ENCODE results near the gene COX4I1. TPM values are rescaled to one million over a fixed set of nuclear protein-coding genes. Genes with fewer than 3 reads are reported as not detected.

COX4I1 gene
- polyA plus RNA-seq, 1 experiment = 828 TPM

DNA sequence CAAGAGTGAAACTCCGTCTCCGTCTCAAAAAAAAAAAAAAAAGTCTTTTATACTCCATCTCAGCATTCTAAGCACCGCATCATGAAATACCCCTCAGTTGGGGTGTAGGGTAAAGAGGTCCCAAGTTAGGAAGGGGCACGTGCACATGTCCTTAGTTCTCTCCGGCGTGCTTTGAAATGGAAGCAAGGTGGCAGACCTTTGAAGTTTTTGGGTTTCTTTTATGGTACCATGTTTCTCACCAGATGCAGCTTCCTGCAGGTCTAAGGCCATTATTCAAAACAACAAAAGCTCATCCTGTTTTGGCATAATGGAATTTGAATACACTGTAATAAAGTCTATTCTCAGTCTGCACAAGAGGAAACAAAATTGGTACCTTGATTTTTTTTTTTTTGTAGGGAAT is 9.7 kb upstream of the COX4I1 start:
- no peak for DNase-seq (ENCODE audit: low read depth, low spot score)
- Histone ChIP-seq H3K27me3 (ENCODE audit: control insufficient read depth, insufficient read depth, low read length) (no peaks in the 10 kb centered on the region), H3K9me3 (ENCODE audit: control insufficient read depth, insufficient read depth, low read length) (no peaks in the 10 kb centered on the region), H3K27ac (ENCODE audit: low read depth, low read length) (no peak overlapping the region), H3K4me3 (ENCODE audit: low read depth, low read length) (no peak overlapping the region)
- TF ChIP-seq, protein P1, sequence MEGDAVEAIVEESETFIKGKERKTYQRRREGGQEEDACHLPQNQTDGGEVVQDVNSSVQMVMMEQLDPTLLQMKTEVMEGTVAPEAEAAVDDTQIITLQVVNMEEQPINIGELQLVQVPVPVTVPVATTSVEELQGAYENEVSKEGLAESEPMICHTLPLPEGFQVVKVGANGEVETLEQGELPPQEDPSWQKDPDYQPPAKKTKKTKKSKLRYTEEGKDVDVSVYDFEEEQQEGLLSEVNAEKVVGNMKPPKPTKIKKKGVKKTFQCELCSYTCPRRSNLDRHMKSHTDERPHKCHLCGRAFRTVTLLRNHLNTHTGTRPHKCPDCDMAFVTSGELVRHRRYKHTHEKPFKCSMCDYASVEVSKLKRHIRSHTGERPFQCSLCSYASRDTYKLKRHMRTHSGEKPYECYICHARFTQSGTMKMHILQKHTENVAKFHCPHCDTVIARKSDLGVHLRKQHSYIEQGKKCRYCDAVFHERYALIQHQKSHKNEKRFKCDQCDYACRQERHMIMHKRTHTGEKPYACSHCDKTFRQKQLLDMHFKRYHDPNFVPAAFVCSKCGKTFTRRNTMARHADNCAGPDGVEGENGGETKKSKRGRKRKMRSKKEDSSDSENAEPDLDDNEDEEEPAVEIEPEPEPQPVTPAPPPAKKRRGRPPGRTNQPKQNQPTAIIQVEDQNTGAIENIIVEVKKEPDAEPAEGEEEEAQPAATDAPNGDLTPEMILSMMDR (IDR thresholded peaks at IDR 0.05; ENCODE audit: low read depth, low read length) = no peak
- ChIA-PET CTCF (no interaction called here), POLR2A (no interaction called here)

DNA sequence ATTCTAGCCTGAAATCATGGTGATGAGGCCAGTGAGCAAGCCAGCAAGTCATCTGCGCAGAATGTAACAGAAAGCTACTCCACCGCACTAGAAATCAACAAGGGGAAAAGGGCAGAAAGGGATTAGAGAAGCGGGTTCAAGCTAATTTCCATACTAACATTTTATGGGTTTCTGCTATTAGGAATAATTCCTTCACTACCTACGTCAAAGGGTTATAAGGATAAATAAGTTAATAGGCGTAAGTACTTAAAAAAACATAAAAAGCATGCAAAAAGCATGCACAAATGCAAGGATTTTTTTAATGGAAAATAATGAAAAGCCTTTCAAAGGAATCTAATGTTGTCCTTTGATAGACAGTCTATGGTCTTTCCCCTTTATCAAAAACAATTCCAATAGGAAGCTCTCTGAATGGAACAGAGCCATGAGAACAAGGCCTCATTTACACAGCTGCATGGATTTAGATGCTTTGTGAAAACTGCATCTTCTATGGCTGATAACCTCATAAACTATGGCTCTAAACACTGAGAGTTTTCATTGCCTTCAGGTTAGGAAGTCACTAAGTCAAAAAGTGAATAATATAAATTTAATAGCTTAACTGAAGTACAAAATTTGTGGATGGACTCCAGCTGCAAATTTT is 5.7 kb upstream of the COX4I1 start:
- Histone ChIP-seq H3K27ac (ENCODE audit: low read depth, low read length) (no peak overlapping the region), H3K4me3 (ENCODE audit: low read depth, low read length) (no peak overlapping the region), H3K9me3 (ENCODE audit: control insufficient read depth, insufficient read depth, low read length) (no peaks in the 10 kb centered on the region), H3K27me3 (ENCODE audit: control insufficient read depth, insufficient read depth, low read length) (no peaks in the 10 kb centered on the region)
- DNase-seq (ENCODE audit: low read depth, low spot score) = no peak
- TF ChIP-seq, protein P1 (IDR thresholded peaks at IDR 0.05; ENCODE audit: low read depth, low read length) = no peak
- POLR2A ChIA-PET = no interaction called here
- CTCF ChIA-PET = no interaction called here

DNA sequence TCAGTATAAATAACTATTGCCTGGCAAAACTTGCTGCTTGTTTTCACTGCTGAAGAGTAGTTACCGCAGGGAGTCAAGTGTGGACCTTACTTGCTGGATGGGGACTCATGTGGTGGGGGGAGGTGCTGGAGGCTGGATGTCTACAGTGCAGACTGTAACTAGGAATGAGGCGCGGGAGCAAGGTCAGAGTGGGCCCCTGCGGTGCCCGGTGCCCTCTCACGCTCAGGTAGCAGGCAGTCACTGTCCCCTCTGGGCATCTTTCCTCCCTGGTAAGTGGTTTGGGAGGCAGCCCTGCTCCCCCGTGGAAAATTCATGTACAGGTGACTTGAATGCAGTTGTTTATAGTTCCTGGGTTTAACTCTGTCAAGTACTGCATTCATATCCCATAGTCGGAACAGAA is 4.8 kb upstream of the COX4I1 start:
- Histone ChIP-seq H3K9me3 (ENCODE audit: control insufficient read depth, insufficient read depth, low read length) (no peaks in the 10 kb centered on the region), H3K4me3 (ENCODE audit: low read depth, low read length) (no peak overlapping the region), H3K27me3 (ENCODE audit: control insufficient read depth, insufficient read depth, low read length) (no peaks in the 10 kb centered on the region), H3K27ac (ENCODE audit: low read depth, low read length) (no peak overlapping the region)
- DNase-seq (ENCODE audit: low read depth, low spot score) = no peak
- ChIA-PET POLR2A (no interaction called here), CTCF (no interaction called here)
- TF ChIP-seq, protein P1 (IDR thresholded peaks at IDR 0.05; ENCODE audit: low read depth, low read length) = no peak

- Histone ChIP-seq H3K9me3 (ENCODE audit: control insufficient read depth, insufficient read depth, low read length) (no peaks in the 10 kb centered on the region), H3K27me3 (ENCODE audit: control insufficient read depth, insufficient read depth, low read length) (no peaks in the 10 kb centered on the region), H3K4me3 (ENCODE audit: low read depth, low read length) (no peak overlapping the region), H3K27ac (ENCODE audit: low read depth, low read length) (no peak overlapping the region)
- ChIA-PET CTCF (no interaction called here), POLR2A (no interaction called here)
- no peak for DNase-seq (ENCODE audit: low read depth, low spot score)
- TF ChIP-seq, protein P1 (IDR thresholded peaks at IDR 0.05; ENCODE audit: low read depth, low read length) = no peak
These were observed 3.3 kb upstream of the COX4I1 start for GRCh38 chr16:85796152-85796551.

GRCh38 chr16:85796599-85796998 is 2.9 kb upstream of the COX4I1 start:
- ChIA-PET POLR2A (no interaction called here), CTCF (interaction anchor here (0.6 kb wide), 1 partner anchor 543 kb away, joined by 4 read pairs; no protein-coding TSS in a partner anchor)
- no peaks in the 10 kb centered on the region for H3K9me3 ChIP-seq (ENCODE audit: control insufficient read depth, insufficient read depth, low read length)
- H3K27ac ChIP-seq (ENCODE audit: low read depth, low read length) = no peak overlapping the region
- H3K27me3 ChIP-seq (ENCODE audit: control insufficient read depth, insufficient read depth, low read length) = no peaks in the 10 kb centered on the region
- no peak for DNase-seq (ENCODE audit: low read depth, low spot score)
- TF ChIP-seq, protein P1 (IDR thresholded peaks at IDR 0.05; ENCODE audit: low read depth, low read length) = no peak
- no peak overlapping the region for H3K4me3 ChIP-seq (ENCODE audit: low read depth, low read length)
